GM06990 (cell line): ENCODE results near the gene IFITM10.
"Not testable (repeated sequence)": the region's sequence is repeated elsewhere in the genome, so short reads cannot be mapped to it uniquely, and the experiment has no call there.

Experiments used
- DNase-seq: peaks from one replicate; pipeline ENCODE4 v3.0.0-alpha.2; 2011; ENCODE audit not compliant: insufficient read length; ENCODE audit errors: extremely low read depth
- H3K27me3 ChIP-seq: replicated peaks from 2 replicates; pipeline ENCODE4 v1.6.0; 2011; ENCODE audit warnings: low read length; ENCODE audit not compliant: control insufficient read depth, insufficient read depth
- H3K36me3 ChIP-seq: 2 replicates; pipeline ENCODE4 v1.5.1; 2011; ENCODE audit warnings: low read length; ENCODE audit not compliant: control insufficient read depth, insufficient read depth
- H3K4me3 ChIP-seq: replicated peaks from 2 replicates; pipeline ENCODE4 v1.5.1; 2011; ENCODE audit warnings: low read depth, mild to moderate bottlenecking, control low read depth, low read length
- CTCF ChIP-seq: IDR thresholded peaks from 2 replicates; pipeline ENCODE4 v1.5.1; 2011; ENCODE audit warnings: low read length, control low read depth, mild to moderate bottlenecking, inconsistent platforms; ENCODE audit not compliant: insufficient read depth, poor library complexity, severe bottlenecking

The IFITM10 gene

GRCh38 chr11:1770528-1770927 lies 20.1 kb upstream of the IFITM10 start:
- Histone ChIP-seq H3K36me3 (no peaks in the 10 kb centered on the region), H3K27me3 (no peaks in the 10 kb centered on the region; the same call in 1 of the 2 replicates), H3K4me3 (no peak overlapping the region)
- TF ChIP-seq CTCF, result no peak
- no peak for DNase-seq

DNA sequence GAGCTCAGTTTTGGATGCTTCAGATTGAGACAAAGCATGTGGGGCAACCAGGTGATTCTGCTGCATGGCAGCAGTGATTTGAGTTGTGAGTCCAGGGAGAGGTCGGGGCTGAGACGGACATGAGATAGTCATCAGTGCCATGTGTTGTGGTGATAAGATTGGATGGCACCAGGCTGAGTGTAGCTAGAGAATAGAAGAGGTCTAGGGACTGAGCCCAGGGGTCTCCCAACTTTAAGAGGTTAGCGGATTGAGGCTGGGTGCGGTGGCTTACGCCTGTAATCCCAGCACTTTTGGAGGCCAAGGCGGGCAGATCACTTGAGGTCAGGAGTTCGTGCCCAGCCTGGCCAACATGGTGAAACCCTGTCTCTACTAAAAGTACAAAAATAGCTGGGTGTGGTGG lies 19.7 kb upstream of the IFITM10 start:
- no peak for TF ChIP-seq CTCF
- no peak for DNase-seq
- H3K4me3 ChIP-seq, result no peak overlapping the region
- H3K27me3 ChIP-seq, result no peaks in the 10 kb centered on the region; the same call in 1 of the 2 replicates
- no peaks in the 10 kb centered on the region for H3K36me3 ChIP-seq

GRCh38 chr11:1769304-1769936 lies 19.0 kb upstream of the IFITM10 start:
- H3K27me3 ChIP-seq, DNase-seq, H3K36me3 ChIP-seq, H3K4me3 ChIP-seq: not testable (repeated sequence)

GRCh38 chr11:1768141-1768469 lies 17.7 kb upstream of the IFITM10 start:
- no peak overlapping the region for H3K4me3 ChIP-seq
- H3K27me3 ChIP-seq, result no peaks in the 10 kb centered on the region; the same call in 1 of the 2 replicates
- H3K36me3 ChIP-seq, result no peaks in the 10 kb centered on the region
- no peak for TF ChIP-seq CTCF
- DNase-seq, result no peak

DNA sequence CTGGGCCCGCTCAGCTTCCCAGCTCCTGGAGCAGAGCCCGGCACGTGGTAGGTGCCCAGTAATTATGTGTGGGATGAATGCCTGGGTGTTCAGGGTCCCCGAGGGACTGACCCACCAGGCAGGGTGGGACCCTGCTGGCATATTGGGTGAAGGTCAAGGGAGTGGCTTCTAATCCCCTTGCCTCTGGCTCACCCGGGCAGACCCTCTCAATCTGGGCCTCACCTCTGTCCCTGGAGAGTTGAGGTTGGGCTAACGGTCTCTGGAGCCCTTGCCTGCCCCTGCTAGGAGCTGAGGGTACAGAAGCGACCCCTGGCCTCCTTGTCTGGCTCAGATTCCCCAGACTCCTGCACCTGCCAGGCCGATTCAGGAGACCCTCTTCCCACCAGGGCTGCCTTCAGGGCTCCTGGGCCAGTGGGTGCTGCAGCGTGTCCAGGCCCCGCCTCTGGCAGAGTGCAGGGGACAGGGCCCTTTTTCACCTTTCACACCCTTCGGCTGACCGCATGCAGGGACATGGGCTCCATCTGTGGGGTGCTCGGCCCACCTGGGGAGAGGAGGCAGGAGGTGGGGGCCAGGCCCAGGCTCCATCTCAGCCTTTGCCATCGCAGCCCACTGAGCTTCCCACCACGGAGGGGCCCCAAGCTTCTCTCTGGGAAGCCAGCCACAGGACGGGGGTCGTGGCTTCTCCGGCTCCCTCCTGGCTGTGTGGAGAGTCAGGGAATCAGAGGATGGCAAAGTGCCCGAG lies 17.2 kb upstream of the IFITM10 start:
- H3K36me3 ChIP-seq, result no peaks in the 10 kb centered on the region
- no peak for DNase-seq
- no peaks in the 10 kb centered on the region; the same call in 1 of the 2 replicates for H3K27me3 ChIP-seq
- H3K4me3 ChIP-seq, result no peak overlapping the region
- no peak for TF ChIP-seq CTCF

GRCh38 chr11:1766719-1767398 lies 16.5 kb upstream of the IFITM10 start:
- no peaks in the 10 kb centered on the region; the same call in 1 of the 2 replicates for H3K27me3 ChIP-seq
- no peak overlapping the region for H3K4me3 ChIP-seq
- no peak for DNase-seq
- TF ChIP-seq CTCF, result no peak
- no peaks in the 10 kb centered on the region for H3K36me3 ChIP-seq
